K562 (cell line): ENCODE measurements around the gene GPR78. TPM values are rescaled to one million over a fixed set of nuclear protein-coding genes. Genes with fewer than 3 reads are reported as not detected.
A peak's percentile ranks its signal among the peaks of the same experiment; 100 is the strongest.

Experiments
- BRD4 ChIP-seq: fragments of 200-600 bp; sonication (generic); IDR thresholded peaks from 2 replicates; pipeline ENCODE4 v1.6.1; 2017; ENCODE audit warnings: inconsistent platforms
- E2F1 ChIP-seq: sonication (generic); formaldehyde crosslinking; IDR thresholded peaks from 2 replicates; pipeline ENCODE4 v1.8.1; 2023; ENCODE audit warnings: mild to moderate bottlenecking, missing genetic modification reagents, moderate library complexity
- MTA3 ChIP-seq: fragments of 450-650 bp; formaldehyde crosslinking; IDR thresholded peaks from 2 replicates; pipeline ENCODE4 v1.6.1; 2017; ENCODE audit warnings: mild to moderate bottlenecking, borderline replicate concordance
- NR1H2 ChIP-seq: sonication (generic); formaldehyde crosslinking; IDR thresholded peaks from 2 replicates; pipeline ENCODE4 v1.4.0; 2020; ENCODE audit warnings: mild to moderate bottlenecking, missing genetic modification reagents
- NR3C1 ChIP-seq: sonication (generic); formaldehyde crosslinking; IDR thresholded peaks from 2 replicates; pipeline ENCODE4 v1.8.1; 2022; ENCODE audit warnings: missing genetic modification reagents
- SETDB1 ChIP-seq: IDR thresholded peaks from one replicate; pipeline ENCODE4 v1.6.1; 2012; ENCODE audit warnings: low read length, control low read depth, inconsistent platforms
- ZBTB5 ChIP-seq: fragments of 450-650 bp; IDR thresholded peaks from 2 replicates; pipeline ENCODE4 v1.6.1; 2017; ENCODE audit warnings: antibody characterized with exemption
- ZNF318 ChIP-seq, 2 experiments: fragments of 450-650 bp; IDR thresholded peaks; 2 replicates each; pipeline ENCODE4 v1.6.1; 2016; ENCODE audit warnings: mild to moderate bottlenecking in 2 of 2, borderline replicate concordance in 1 of 2, low read depth in 1 of 2, moderate library complexity in 1 of 2
- ZNF764 ChIP-seq: fragments of 250-450 bp; sonication (Bioruptor Pico); IDR thresholded peaks from 2 replicates; pipeline ENCODE4 v1.4.0; 2020; ENCODE audit warnings: low read depth, mild to moderate bottlenecking, moderate library complexity
- polyA plus RNA-seq, 8 experiments: library from polyadenylated mRNA; depleted of rRNA in 4 of 8; stranded (reverse) in 5 of 8; unstranded in 3 of 8; fragments of >200 nt; fragmentation: Nextera tagmentation in 2 of 8; fragmentation: Illumina TruSeq in 1 of 8; extraction: Ambion mirVana in 2 of 8; extraction: Trizol in 1 of 8; gene quantifications; 2 replicates each; pipeline versions ENCODE4 v1.2.1 to v1.2.3, GENCODE V29; 2011 to 2014; ENCODE audit warnings: inconsistent platforms in 1 of 8, missing spikeins in 1 of 8
- total RNA-seq, 7 experiments: library from RNA; depleted of rRNA in 6 of 7; stranded (reverse); fragments of >200 nt in 6 of 7; fragmentation: Illumina TruSeq in 2 of 7; extraction: Trizol in 2 of 7; gene quantifications; 2 replicates each; pipeline versions ENCODE4 v1.2.1 to v1.2.3, GENCODE V29; 2011 to 2021; ENCODE audit warnings: low replicate concordance in 1 of 7
- TF ChIP-seq, protein P1 (sequence below): sonication (generic); formaldehyde crosslinking; IDR thresholded peaks from 2 replicates; pipeline ENCODE4 v1.8.0; 2022; ENCODE audit warnings: missing genetic modification reagents, mild to moderate bottlenecking, borderline replicate concordance
- TF ChIP-seq, protein P2 (sequence below): conservative IDR thresholded peaks from 2 replicates; pipeline ENCODE4 v1.6.1; 2011; ENCODE audit warnings: low read depth, mild to moderate bottlenecking, low read length; ENCODE audit not compliant: control insufficient read depth

GPR78 gene
- total and polyA plus RNA-seq, 9 of the 15 experiments (the other 6 are each of a cell fraction or from before 2014, with no cell fraction given) = 0.04 to 0.13 (median 0.07) TPM; not detected in 4

DNA sequence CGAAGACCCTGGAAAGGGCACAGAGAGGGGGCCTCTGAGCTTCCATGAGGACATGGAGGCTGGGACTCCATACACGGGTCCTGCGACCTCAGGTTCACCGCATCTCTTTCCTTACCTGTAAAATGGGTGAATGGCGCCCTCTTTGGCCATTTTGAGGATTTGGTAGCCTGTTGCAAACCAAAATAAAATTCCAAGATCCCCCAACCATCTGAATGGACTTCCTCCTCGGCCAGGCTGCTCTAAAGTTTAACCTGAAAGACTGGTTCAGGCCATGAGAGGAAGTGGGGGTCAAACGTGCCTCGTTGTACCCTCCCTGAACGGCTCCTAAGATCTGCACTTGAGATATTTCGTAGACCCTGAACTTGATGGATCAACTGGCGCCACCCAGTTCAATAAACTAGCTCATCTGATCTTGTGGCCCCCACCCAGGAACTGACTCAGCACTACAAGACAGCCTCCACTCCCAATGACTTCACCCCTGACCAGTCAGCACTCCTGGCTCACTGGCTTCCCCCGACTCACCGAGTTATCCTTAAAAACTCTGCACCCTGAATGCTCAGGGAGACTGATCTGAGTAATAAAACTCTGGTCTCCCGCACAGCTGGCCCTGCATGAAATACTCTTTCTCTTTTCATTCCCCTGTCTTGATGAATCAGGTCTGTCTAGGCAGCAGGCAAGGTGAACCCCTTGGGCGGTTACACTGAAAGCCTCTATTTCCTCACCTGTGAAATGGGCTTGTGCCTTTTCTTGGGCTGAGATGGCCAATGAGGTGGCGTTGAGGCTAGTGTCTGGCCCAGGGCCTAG lies 32.9 kb upstream of the GPR78 start (continued):
- TF ChIP-seq, protein P1, sequence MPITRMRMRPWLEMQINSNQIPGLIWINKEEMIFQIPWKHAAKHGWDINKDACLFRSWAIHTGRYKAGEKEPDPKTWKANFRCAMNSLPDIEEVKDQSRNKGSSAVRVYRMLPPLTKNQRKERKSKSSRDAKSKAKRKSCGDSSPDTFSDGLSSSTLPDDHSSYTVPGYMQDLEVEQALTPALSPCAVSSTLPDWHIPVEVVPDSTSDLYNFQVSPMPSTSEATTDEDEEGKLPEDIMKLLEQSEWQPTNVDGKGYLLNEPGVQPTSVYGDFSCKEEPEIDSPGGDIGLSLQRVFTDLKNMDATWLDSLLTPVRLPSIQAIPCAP (CRISPR knock-in tag) = no peak
- no peak for TF ChIP-seq ZNF764 (CRISPR knock-in tag)
- no peak for TF ChIP-seq BRD4
- TF ChIP-seq MTA3 = peak; percentile 43; the same call in 1 of the 2 replicates
- no peak for TF ChIP-seq ZNF318 (IDR thresholded peaks at IDR 0.05; ENCODE audit: borderline replicate concordance in 1 of 2, low read depth in 1 of 2)
- no peak for TF ChIP-seq NR1H2 (CRISPR knock-in tag)
- TF ChIP-seq, protein P2, sequence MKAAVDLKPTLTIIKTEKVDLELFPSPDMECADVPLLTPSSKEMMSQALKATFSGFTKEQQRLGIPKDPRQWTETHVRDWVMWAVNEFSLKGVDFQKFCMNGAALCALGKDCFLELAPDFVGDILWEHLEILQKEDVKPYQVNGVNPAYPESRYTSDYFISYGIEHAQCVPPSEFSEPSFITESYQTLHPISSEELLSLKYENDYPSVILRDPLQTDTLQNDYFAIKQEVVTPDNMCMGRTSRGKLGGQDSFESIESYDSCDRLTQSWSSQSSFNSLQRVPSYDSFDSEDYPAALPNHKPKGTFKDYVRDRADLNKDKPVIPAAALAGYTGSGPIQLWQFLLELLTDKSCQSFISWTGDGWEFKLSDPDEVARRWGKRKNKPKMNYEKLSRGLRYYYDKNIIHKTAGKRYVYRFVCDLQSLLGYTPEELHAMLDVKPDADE = no peak
- no peak for TF ChIP-seq E2F1
- no peak for TF ChIP-seq NR3C1 (CRISPR knock-in tag)
- TF ChIP-seq ZBTB5 = no peak
- TF ChIP-seq SETDB1 = no peak
